HUDEP-2 (cell line): Measurements from ENCODE around the gene MMP13.

Experiments
- DNase-seq, 76 experiments: peaks; one replicate each; lab custom pipeline; 2025; ENCODE audit not compliant: unreplicated experiment in 76 of 76; lab: John Stamatoyannopoulos, UW

Gene MMP13

GRCh38 chr11:102936864-102937509, 18.5 kb downstream of the MMP13 start:
- DNase-seq = no peak

- DNase-seq = no peak
These were observed 20.0 kb downstream of the MMP13 start for GRCh38 chr11:102935514-102935913.

GRCh38 chr11:102934735-102935134, 20.8 kb downstream of the MMP13 start:
- no peak for DNase-seq

GRCh38 chr11:102933627-102934026, 21.9 kb downstream of the MMP13 start:
- no peak for DNase-seq

GRCh38 chr11:102932678-102933077, 22.9 kb downstream of the MMP13 start:
- DNase-seq = no peak

GRCh38 chr11:102930451-102930850, 25.1 kb downstream of the MMP13 start:
- no peak for DNase-seq

GRCh38 chr11:102929972-102930371, 25.6 kb downstream of the MMP13 start:
- no peak for DNase-seq

GRCh38 chr11:102929166-102929565, 26.4 kb downstream of the MMP13 start:
- no peak for DNase-seq

- DNase-seq = no peak
These were observed 27.3 kb downstream of the MMP13 start for GRCh38 chr11:102928247-102928646.

GRCh38 chr11:102927624-102927990, 27.9 kb downstream of the MMP13 start:
- no peak for DNase-seq

- no peak for DNase-seq
These were observed 28.4 kb downstream of the MMP13 start for GRCh38 chr11:102926961-102927623.

- no peak for DNase-seq
These were observed 29.0 kb downstream of the MMP13 start for GRCh38 chr11:102926517-102926916.

- no peak for DNase-seq
These were observed 29.5 kb downstream of the MMP13 start for GRCh38 chr11:102925988-102926387.

- DNase-seq = no peak
These were observed 30.6 kb downstream of the MMP13 start for GRCh38 chr11:102924851-102925380.

GRCh38 chr11:102921587-102922220, 33.8 kb downstream of the MMP13 start:
- DNase-seq = no peak

- DNase-seq = no peak
These were observed 35.3 kb downstream of the MMP13 start for GRCh38 chr11:102920118-102920684.

GRCh38 chr11:102915044-102915375, 40.5 kb downstream of the MMP13 start:
- no peak for DNase-seq

- peak in 10 of 76 experiments; percentile 1 to 24 (median 12) for DNase-seq
These were observed 41.1 kb downstream of the MMP13 start for GRCh38 chr11:102914238-102915043.

GRCh38 chr11:102912482-102912830, 43.1 kb downstream of the MMP13 start:
- no peak for DNase-seq

- no peak for DNase-seq
These were observed 43.6 kb downstream of the MMP13 start for GRCh38 chr11:102911758-102912481.
